22Rv1 (cell line): ENCODE measurements around the gene KIAA1671.

ENCODE experiments used
- CTCF ChIP-seq: fragments of 450-650 bp; IDR thresholded peaks from 2 replicates; pipeline ENCODE4 v1.5.1; 2017; ENCODE audit warnings: mild to moderate bottlenecking
- ZFX ChIP-seq: fragments of 450-650 bp; IDR thresholded peaks from 2 replicates; pipeline ENCODE4 v1.6.1; 2017; ENCODE audit warnings: antibody characterized with exemption, borderline replicate concordance

DNA sequence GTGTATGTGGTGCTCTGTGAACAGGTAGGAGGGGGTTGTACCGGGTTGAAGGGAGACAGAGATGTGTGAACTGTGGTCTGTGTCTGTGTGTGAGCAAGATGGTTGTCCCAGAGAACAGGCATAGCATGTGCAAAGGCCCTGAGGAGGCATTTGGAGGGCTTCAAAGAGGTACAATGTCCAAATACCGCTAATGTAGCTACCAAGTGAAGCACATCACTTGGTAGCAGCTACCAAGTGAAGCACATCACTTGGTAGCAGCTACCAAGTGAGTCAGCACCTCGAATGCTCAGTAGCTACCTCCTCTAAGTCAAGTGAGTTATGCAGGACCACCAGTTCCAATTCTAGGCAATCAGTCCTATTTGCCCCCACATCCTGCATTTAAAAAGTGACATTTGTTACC is 72.4 kb downstream of the KIAA1671 start:
- TF ChIP-seq CTCF (no peak), ZFX (no peak)
